SK-N-SH (cell line): ENCODE measurements around the gene TOX2.

Experiments used
- CTCF ChIP-seq: fragments of 200-600 bp; sonication (generic); IDR thresholded peaks from 2 replicates; pipeline ENCODE4 v1.6.1; 2017; ENCODE audit warnings: antibody characterized with exemption, mild to moderate bottlenecking, moderate library complexity
- EZH2phosphoT487 ChIP-seq: fragments of 200-600 bp; sonication (generic); IDR thresholded peaks from 2 replicates; pipeline ENCODE4 v1.6.1; 2017; ENCODE audit warnings: low read depth, mixed run types, mild to moderate bottlenecking, antibody characterized with exemption, moderate library complexity, borderline replicate concordance
- GABPA ChIP-seq: IDR thresholded peaks from 2 replicates; pipeline ENCODE4 v1.4.0; 2012; ENCODE audit warnings: low read depth, mild to moderate bottlenecking
- JUND ChIP-seq: IDR thresholded peaks from 2 replicates; pipeline ENCODE4 v1.4.0; 2012
- POLR2AphosphoS5 ChIP-seq: IDR thresholded peaks from 2 replicates; pipeline ENCODE4 v1.6.1; 2012; ENCODE audit warnings: low read depth, low read length
- RFX5 ChIP-seq: IDR thresholded peaks from 2 replicates; pipeline ENCODE4 v1.6.1; 2012; ENCODE audit warnings: mild to moderate bottlenecking, improper control_type of control experiment, low read length
- RXRA ChIP-seq: IDR thresholded peaks from 2 replicates; pipeline ENCODE4 v1.4.0; 2012; ENCODE audit warnings: low read depth, mild to moderate bottlenecking, borderline replicate concordance
- SMC3 ChIP-seq: IDR thresholded peaks from 2 replicates; pipeline ENCODE4 v1.6.1; 2012; ENCODE audit warnings: low read depth, low read length, improper control_type of control experiment
- TCF12 ChIP-seq: IDR thresholded peaks from 2 replicates; pipeline ENCODE4 v1.4.0; 2012
- TEAD4 ChIP-seq: IDR thresholded peaks from 2 replicates; pipeline ENCODE4 v1.4.0; 2012; ENCODE audit warnings: mild to moderate bottlenecking, borderline replicate concordance; ENCODE audit not compliant: insufficient read depth
- USF1 ChIP-seq: IDR thresholded peaks from 2 replicates; pipeline ENCODE4 v1.4.0; 2012; ENCODE audit warnings: low read depth, borderline replicate concordance
- YY1 ChIP-seq: IDR thresholded peaks from 2 replicates; pipeline ENCODE4 v1.4.0; 2012; ENCODE audit warnings: low read depth, mild to moderate bottlenecking
- TF ChIP-seq, protein P1 (sequence below): IDR thresholded peaks from 2 replicates; pipeline ENCODE4 v1.4.0; 2012; ENCODE audit warnings: low read depth, borderline replicate concordance
- TF ChIP-seq, protein P2 (sequence below): IDR thresholded peaks from 2 replicates; pipeline ENCODE4 v1.6.1; 2012; ENCODE audit warnings: mild to moderate bottlenecking, low read depth, low read length, moderate library complexity

GRCh38 chr20:44075191-44075949 lies 160.7 kb downstream of the TOX2 start:
- no peak for TF ChIP-seq POLR2AphosphoS5
- no peak for TF ChIP-seq CTCF
- TF ChIP-seq, protein P1, sequence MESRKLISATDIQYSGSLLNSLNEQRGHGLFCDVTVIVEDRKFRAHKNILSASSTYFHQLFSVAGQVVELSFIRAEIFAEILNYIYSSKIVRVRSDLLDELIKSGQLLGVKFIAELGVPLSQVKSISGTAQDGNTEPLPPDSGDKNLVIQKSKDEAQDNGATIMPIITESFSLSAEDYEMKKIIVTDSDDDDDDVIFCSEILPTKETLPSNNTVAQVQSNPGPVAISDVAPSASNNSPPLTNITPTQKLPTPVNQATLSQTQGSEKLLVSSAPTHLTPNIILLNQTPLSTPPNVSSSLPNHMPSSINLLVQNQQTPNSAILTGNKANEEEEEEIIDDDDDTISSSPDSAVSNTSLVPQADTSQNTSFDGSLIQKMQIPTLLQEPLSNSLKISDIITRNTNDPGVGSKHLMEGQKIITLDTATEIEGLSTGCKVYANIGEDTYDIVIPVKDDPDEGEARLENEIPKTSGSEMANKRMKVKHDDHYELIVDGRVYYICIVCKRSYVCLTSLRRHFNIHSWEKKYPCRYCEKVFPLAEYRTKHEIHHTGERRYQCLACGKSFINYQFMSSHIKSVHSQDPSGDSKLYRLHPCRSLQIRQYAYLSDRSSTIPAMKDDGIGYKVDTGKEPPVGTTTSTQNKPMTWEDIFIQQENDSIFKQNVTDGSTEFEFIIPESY = no peak
- no peak for TF ChIP-seq RFX5
- no peak for TF ChIP-seq YY1
- no peak for TF ChIP-seq SMC3
- TF ChIP-seq EZH2phosphoT487 = no peak
- no peak for TF ChIP-seq GABPA
- TF ChIP-seq USF1 = no peak
- no peak for TF ChIP-seq TEAD4
- TF ChIP-seq, protein P2, sequence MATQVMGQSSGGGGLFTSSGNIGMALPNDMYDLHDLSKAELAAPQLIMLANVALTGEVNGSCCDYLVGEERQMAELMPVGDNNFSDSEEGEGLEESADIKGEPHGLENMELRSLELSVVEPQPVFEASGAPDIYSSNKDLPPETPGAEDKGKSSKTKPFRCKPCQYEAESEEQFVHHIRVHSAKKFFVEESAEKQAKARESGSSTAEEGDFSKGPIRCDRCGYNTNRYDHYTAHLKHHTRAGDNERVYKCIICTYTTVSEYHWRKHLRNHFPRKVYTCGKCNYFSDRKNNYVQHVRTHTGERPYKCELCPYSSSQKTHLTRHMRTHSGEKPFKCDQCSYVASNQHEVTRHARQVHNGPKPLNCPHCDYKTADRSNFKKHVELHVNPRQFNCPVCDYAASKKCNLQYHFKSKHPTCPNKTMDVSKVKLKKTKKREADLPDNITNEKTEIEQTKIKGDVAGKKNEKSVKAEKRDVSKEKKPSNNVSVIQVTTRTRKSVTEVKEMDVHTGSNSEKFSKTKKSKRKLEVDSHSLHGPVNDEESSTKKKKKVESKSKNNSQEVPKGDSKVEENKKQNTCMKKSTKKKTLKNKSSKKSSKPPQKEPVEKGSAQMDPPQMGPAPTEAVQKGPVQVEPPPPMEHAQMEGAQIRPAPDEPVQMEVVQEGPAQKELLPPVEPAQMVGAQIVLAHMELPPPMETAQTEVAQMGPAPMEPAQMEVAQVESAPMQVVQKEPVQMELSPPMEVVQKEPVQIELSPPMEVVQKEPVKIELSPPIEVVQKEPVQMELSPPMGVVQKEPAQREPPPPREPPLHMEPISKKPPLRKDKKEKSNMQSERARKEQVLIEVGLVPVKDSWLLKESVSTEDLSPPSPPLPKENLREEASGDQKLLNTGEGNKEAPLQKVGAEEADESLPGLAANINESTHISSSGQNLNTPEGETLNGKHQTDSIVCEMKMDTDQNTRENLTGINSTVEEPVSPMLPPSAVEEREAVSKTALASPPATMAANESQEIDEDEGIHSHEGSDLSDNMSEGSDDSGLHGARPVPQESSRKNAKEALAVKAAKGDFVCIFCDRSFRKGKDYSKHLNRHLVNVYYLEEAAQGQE = no peak
- no peak for TF ChIP-seq RXRA
- no peak for TF ChIP-seq TCF12
- TF ChIP-seq JUND = no peak
